HUES6 (cell line): Measurements from ENCODE around the gene CLSTN3.

ENCODE experiments used
- H3K27ac ChIP-seq: 2 replicates; pipeline ENCODE4 v1.7.0; 2013; ENCODE audit warnings: low read depth, mild to moderate bottlenecking, low read length, inconsistent platforms
- H3K27me3 ChIP-seq: 2 replicates; pipeline ENCODE4 v1.6.1; 2013; ENCODE audit warnings: low read length; ENCODE audit not compliant: control insufficient read depth, insufficient read depth
- H3K36me3 ChIP-seq: 2 replicates; pipeline ENCODE4 v1.6.1; 2013; ENCODE audit warnings: low read length; ENCODE audit not compliant: control insufficient read depth, insufficient read depth
- H3K4me1 ChIP-seq: 2 replicates; pipeline ENCODE4 v1.6.1; 2013; ENCODE audit warnings: low read length; ENCODE audit not compliant: control insufficient read depth, insufficient read depth
- H3K4me3 ChIP-seq: 2 replicates; pipeline ENCODE4 v1.5.1; 2013; ENCODE audit warnings: low read depth, low read length
- H3K9ac ChIP-seq: one replicate; pipeline ENCODE4 v1.6.1; 2013; ENCODE audit warnings: mild to moderate bottlenecking, low read length
- H3K9me3 ChIP-seq: 2 replicates; pipeline ENCODE4 v1.6.1; 2013; ENCODE audit warnings: low read depth, low read length; ENCODE audit not compliant: control insufficient read depth, insufficient read depth

Gene CLSTN3

GRCh38 chr12:7128681-7129286 lies 1.4 kb upstream of the CLSTN3 start, which contains the start of gene RBP5:
Gene RBP5, minus strand, starts transcription at chr12:7128889. Its CDS starts 114 bp downstream, at chr12:7128775.
- Histone ChIP-seq H3K9me3 (no peaks in the 10 kb centered on the region), H3K27me3 (peaks cover 35% of the 10 kb centered on the region), H3K27ac (no peak within 1 kb of the TSS), H3K4me3 (peak within 1 kb of the TSS; percentile 88), H3K36me3 (0 out of 2 replicates have a peak, but pooled peaks cover 7% of the 10 kb centered on the region), H3K9ac (peak within 1 kb of the TSS; percentile 21), H3K4me1 (peaks cover 23% of the 10 kb centered on the region)

GRCh38 chr12:7129287-7129871 lies 792 bp upstream of the CLSTN3 start:
- no peak overlapping the region for H3K27ac ChIP-seq
- H3K4me1 ChIP-seq: peaks cover 23% of the 10 kb centered on the region
- H3K9ac ChIP-seq: peak overlapping the region; percentile 21
- H3K9me3 ChIP-seq: no peaks in the 10 kb centered on the region
- H3K27me3 ChIP-seq: peaks cover 35% of the 10 kb centered on the region
- 0 out of 2 replicates have a peak, but pooled peaks cover 10% of the 10 kb centered on the region for H3K36me3 ChIP-seq
- peak overlapping the region; percentile 88 for H3K4me3 ChIP-seq

- Histone ChIP-seq H3K9ac (peak overlapping the region; percentile 64), H3K27ac (no peak overlapping the region), H3K27me3 (peaks cover 35% of the 10 kb centered on the region), H3K9me3 (no peaks in the 10 kb centered on the region), H3K4me3 (peak overlapping the region; percentile 88), H3K4me1 (peaks cover 23% of the 10 kb centered on the region), H3K36me3 (peaks cover 25% of the 10 kb centered on the region; the same call in 1 of the 2 replicates)
These were observed 730 bp downstream of the CLSTN3 start for GRCh38 chr12:7130701-7131501.

GRCh38 chr12:7131502-7131866 lies 1.3 kb downstream of the CLSTN3 start:
- H3K4me1 ChIP-seq: peaks cover 23% of the 10 kb centered on the region
- H3K27ac ChIP-seq: no peak overlapping the region
- no peak overlapping the region for H3K9ac ChIP-seq
- peak overlapping the region; percentile 88 for H3K4me3 ChIP-seq
- no peaks in the 10 kb centered on the region for H3K9me3 ChIP-seq
- peaks cover 35% of the 10 kb centered on the region for H3K27me3 ChIP-seq
- peaks cover 31% of the 10 kb centered on the region for H3K36me3 ChIP-seq

GRCh38 chr12:7134396-7135166 lies 4.4 kb downstream of the CLSTN3 start:
- Histone ChIP-seq H3K36me3 (peaks cover 40% of the 10 kb centered on the region), H3K27ac (no peak overlapping the region), H3K9me3 (no peaks in the 10 kb centered on the region), H3K27me3 (peaks cover 16% of the 10 kb centered on the region; the same call in 1 of the 2 replicates), H3K9ac (no peak overlapping the region), H3K4me3 (no peak overlapping the region), H3K4me1 (peaks cover 6% of the 10 kb centered on the region; the same call in 1 of the 2 replicates)

GRCh38 chr12:7136071-7136470 lies 5.9 kb downstream of the CLSTN3 start:
- Histone ChIP-seq H3K36me3 (peaks cover 40% of the 10 kb centered on the region), H3K4me1 (peaks cover 6% of the 10 kb centered on the region; the same call in 1 of the 2 replicates), H3K27ac (no peak overlapping the region)

GRCh38 chr12:7136676-7137075 lies 6.5 kb downstream of the CLSTN3 start:
- Histone ChIP-seq H3K9me3 (no peaks in the 10 kb centered on the region), H3K9ac (no peak overlapping the region), H3K27ac (no peak overlapping the region), H3K4me3 (no peak overlapping the region), H3K27me3 (peaks cover 5% of the 10 kb centered on the region; the same call in 1 of the 2 replicates), H3K36me3 (peaks cover 40% of the 10 kb centered on the region), H3K4me1 (peaks cover 3% of the 10 kb centered on the region; the same call in 1 of the 2 replicates)

More at GRCh38 chr12:7136071-7136470, 5.9 kb downstream of the CLSTN3 start:
- Histone ChIP-seq H3K9ac (no peak overlapping the region), H3K9me3 (no peaks in the 10 kb centered on the region), H3K27me3 (peaks cover 10% of the 10 kb centered on the region; the same call in 1 of the 2 replicates), H3K4me3 (no peak overlapping the region)

- no peak overlapping the region for H3K9ac ChIP-seq
- no peak overlapping the region for H3K27ac ChIP-seq
- no peaks in the 10 kb centered on the region for H3K27me3 ChIP-seq
- peaks cover 40% of the 10 kb centered on the region for H3K36me3 ChIP-seq
- H3K9me3 ChIP-seq: no peaks in the 10 kb centered on the region
- H3K4me3 ChIP-seq: no peak overlapping the region
- H3K4me1 ChIP-seq: no peaks in the 10 kb centered on the region
These were observed 7.7 kb downstream of the CLSTN3 start for GRCh38 chr12:7137908-7138307.

GRCh38 chr12:7139200-7139599 lies 9.0 kb downstream of the CLSTN3 start:
- no peaks in the 10 kb centered on the region for H3K9me3 ChIP-seq
- H3K4me3 ChIP-seq: no peak overlapping the region
- H3K9ac ChIP-seq: no peak overlapping the region
- no peaks in the 10 kb centered on the region for H3K27me3 ChIP-seq
- no peak overlapping the region for H3K27ac ChIP-seq
- no peaks in the 10 kb centered on the region for H3K4me1 ChIP-seq
- H3K36me3 ChIP-seq: peaks cover 36% of the 10 kb centered on the region

- H3K36me3 ChIP-seq: peaks cover 17% of the 10 kb centered on the region
- no peak overlapping the region for H3K9ac ChIP-seq
- H3K4me1 ChIP-seq: peaks cover 2% of the 10 kb centered on the region; the same call in 1 of the 2 replicates
- H3K27me3 ChIP-seq: no peaks in the 10 kb centered on the region
- no peak overlapping the region for H3K27ac ChIP-seq
- no peak overlapping the region for H3K4me3 ChIP-seq
- no peaks in the 10 kb centered on the region for H3K9me3 ChIP-seq
These were observed 11.3 kb downstream of the CLSTN3 start for GRCh38 chr12:7141351-7142005.
